Loucy (cell line): Measurements from ENCODE around the gene CDK18.

Experiments used
- CTCF ChIP-seq: fragments of 200-600 bp; sonication (generic); conservative IDR thresholded peaks from 2 replicates; pipeline ENCODE4 v1.5.1; 2014; ENCODE audit warnings: mild to moderate bottlenecking, antibody characterized with exemption, low read length
- EZH2phosphoT487 ChIP-seq: fragments of 200-600 bp; IDR thresholded peaks from 2 replicates; pipeline ENCODE4 v1.6.1; 2018; ENCODE audit warnings: antibody characterized with exemption, mild to moderate bottlenecking, moderate library complexity, borderline replicate concordance

- no peak for TF ChIP-seq CTCF
- TF ChIP-seq EZH2phosphoT487: no peak
Measured at GRCh38 chr1:205474571-205474970, 29.9 kb upstream of the CDK18 start.
